GM19239 (cell line): ENCODE measurements around the gene LRSAM1.
"Not testable (repeated sequence)": the region's sequence is repeated elsewhere in the genome, so short reads cannot be mapped to it uniquely, and the experiment has no call there.

Experiments used
- DNase-seq: peaks from one replicate; pipeline ENCODE4 v3.0.0; 2011; ENCODE audit warnings: low spot score; ENCODE audit not compliant: insufficient read length
- FAIRE-seq: peaks from 2 replicates; lab custom pipeline; 2011; peaks lifted over from hg19 to GRCh38; lab: Jason Lieb, UNC

Gene LRSAM1

DNA sequence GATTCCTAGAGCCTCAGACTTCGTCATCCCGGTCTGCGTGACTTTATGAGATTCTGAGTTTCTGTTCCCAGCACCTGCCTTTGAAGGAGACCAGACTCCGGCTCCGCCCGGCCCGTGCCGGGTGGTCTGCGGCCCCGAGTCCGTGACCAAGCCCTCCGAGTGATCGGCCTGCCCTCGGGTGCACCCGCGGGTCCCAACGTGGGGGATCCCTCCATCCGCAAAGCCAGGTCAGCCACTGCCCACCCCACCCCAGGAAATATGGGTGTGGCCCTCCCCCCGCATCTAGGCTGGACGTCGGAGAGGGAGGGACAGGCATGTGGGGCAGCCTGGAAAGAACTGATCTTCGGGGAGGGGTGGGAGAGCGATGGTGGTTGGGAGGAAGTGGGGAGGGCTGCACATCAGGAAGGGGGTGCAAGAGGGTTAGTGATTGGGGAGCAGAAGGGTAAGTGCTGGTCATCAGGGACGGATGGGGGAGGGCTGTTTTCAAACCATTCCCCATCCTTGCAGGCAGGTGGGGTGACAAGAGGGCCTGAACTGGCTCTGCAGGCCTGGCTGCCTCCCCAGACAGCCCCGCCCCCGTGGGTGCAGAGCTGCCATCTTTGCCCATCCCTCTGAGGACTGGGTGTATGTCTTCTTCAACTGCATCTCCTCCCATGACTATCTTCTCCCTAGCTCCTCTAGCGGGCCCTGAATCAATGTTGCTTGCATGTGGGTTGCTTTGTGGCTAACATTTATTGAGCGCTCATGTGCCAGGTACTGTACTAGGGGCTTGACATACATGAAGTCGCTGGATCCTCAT is 747 bp downstream of the LRSAM1 start:
- DNase-seq = peak; percentile 36
- peak; percentile 70 for FAIRE-seq

DNA sequence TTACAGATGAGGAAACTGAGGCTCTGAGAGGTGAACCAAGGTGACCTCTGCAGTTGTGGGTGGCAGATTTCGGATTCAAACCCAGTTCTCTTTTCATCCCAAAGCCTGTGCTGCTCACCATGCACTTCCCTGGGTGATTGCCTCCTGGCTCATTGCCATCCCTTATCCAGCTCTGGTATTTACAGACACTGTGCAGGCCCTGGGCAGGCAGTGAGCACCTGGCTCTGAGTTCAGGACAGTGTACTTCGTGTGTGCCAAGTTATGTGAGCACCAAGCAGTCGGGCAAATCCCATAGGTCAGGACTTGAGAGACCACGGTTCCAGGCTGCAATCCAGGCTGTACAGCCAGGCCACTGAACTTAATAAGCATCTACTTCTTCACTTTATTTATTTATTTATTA is 1.4 kb downstream of the LRSAM1 start:
- FAIRE-seq = no peak

GRCh38 chr9:127455324-127455992 is 4.1 kb downstream of the LRSAM1 start:
- no peak for DNase-seq

More for the DNA sequence above, 1.4 kb downstream of the LRSAM1 start:
- no peak for DNase-seq

GRCh38 chr9:127457191-127457878 is 6.0 kb downstream of the LRSAM1 start:
- DNase-seq (no peak), FAIRE-seq (no peak)

More at GRCh38 chr9:127455324-127455992, 4.1 kb downstream of the LRSAM1 start:
- peak; percentile 35 for FAIRE-seq

DNA sequence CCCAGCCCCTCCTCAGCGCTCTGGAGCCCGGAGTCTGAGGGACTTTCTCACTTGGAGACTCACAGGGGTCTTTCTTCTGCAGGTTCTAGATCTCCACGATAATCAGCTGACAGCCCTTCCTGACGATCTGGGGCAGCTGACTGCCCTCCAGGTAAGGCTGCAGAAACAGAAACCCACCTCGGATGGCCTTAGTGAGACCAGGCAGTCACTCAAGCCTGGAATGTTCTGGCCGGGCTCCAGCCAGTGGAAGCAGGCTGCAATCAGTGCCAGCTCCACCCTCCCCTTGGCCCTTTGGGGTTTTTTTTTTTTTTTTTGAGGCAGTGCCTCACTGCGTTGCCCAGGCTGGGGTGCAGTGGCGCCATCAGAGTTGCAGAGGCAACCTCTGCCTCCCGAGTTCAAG is 7.6 kb downstream of the LRSAM1 start:
- FAIRE-seq = no peak
- no peak for DNase-seq

- no peak for DNase-seq
- FAIRE-seq = no peak
Measured at GRCh38 chr9:127463382-127463781, 12.1 kb downstream of the LRSAM1 start.

DNA sequence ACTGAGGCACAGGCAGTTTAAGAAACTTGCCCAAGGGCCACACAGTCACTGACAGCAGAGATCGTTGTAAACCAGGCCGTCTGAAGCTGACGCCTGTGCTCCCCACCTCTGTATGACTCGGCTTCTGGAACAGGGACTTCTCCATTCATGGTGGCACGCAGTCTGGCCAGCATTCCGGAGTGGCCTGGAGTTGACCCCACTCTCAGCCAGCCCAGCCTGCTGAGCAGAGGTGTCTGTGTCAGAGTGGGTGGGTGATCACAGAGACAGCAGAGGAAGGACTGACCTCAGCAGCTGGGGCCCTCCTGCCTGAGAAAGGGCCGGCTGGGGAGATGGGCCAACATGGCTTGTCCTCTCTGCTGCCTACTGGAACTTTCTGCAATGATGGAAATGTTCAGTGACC is 12.6 kb downstream of the LRSAM1 start:
- FAIRE-seq (no peak), DNase-seq (no peak)

- FAIRE-seq, DNase-seq: not testable (repeated sequence)
Measured at GRCh38 chr9:127466407-127466917, 15.2 kb downstream of the LRSAM1 start.

DNA sequence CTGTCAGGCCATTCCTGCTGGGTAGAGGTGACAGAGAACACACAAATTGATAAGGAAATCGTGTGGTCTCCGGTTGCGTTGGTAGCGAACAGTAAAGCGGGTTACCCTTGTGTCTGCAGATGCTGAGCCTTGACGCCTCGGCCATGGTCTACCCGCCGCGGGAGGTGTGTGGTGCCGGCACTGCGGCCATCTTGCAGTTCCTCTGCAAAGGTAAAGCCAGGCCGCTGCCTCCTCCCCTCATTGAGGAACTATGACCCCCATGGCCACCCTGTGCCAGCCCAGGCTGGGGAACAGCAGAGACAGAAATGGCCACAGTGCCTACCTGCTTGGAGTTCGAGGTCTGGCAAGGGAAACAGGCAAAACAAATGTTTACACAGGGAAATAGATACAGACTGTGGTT is 16.3 kb downstream of the LRSAM1 start:
- FAIRE-seq = no peak
- DNase-seq = no peak

DNA sequence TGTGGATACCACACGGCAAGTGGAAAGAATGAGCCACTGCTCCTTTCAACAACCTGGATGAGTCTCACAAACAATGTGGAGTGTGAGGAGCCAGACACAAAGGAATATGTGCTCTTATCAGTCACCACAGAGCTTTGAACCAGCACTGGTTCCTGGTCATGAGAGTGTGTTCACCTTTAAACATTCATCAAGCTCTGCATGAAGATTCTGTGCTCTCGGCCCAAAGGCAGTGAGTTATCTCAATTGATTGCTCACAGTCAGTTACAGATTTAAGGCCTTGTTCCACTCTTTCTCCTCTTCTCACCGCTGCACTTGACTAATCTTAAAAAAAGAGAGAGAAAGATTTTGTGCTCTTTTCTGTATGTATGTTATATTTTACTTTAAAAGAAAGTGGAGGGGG is 19.4 kb downstream of the LRSAM1 start:
- FAIRE-seq (no peak), DNase-seq (no peak)

DNA sequence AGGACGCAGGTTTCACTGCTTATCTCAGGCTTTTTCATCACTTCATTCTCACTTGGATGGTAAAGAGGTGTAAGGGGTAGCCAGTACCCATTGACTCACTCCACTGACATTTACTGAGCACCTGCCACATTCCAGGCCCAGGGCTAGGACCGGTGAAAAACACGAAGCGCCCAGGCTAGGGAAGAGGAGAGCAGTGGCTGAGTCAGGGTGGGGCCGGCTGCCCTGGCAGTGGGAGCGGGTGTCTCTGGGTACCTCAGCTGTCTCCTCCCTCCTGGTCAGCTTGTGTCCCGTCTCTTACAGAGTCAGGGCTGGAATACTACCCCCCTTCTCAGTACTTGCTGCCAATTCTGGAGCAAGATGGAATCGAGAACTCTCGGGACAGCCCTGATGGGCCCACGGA is 22.2 kb downstream of the LRSAM1 start:
- DNase-seq = no peak
- no peak for FAIRE-seq

- DNase-seq (no peak), FAIRE-seq (no peak)
Measured at GRCh38 chr9:127473932-127474331, 22.6 kb downstream of the LRSAM1 start.

GRCh38 chr9:127474592-127474991 is 23.3 kb downstream of the LRSAM1 start:
- FAIRE-seq (no peak), DNase-seq (no peak)

GRCh38 chr9:127479507-127480081 is 28.3 kb downstream of the LRSAM1 start:
- FAIRE-seq (no peak), DNase-seq (no peak)

DNA sequence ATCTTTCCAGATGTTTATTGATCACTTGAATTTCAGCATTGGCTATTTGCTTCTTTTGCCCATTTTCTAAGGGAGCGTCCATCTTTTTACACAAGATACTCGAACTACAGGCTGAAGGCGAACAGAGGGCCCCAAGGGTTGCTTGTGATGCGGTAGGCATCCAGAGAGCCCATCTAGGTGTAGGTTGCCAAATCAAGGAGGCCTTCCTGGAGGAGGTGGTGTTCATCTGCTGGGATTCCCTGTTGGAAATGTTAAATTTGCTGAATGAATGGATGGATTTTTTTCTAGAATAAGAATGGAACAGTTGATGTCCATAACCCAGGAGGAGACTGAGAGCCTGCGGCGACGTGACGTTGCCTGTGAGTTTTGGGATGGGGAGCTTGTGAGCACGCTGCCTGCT is 31.4 kb downstream of the LRSAM1 start:
- FAIRE-seq (no peak), DNase-seq (no peak)

DNA sequence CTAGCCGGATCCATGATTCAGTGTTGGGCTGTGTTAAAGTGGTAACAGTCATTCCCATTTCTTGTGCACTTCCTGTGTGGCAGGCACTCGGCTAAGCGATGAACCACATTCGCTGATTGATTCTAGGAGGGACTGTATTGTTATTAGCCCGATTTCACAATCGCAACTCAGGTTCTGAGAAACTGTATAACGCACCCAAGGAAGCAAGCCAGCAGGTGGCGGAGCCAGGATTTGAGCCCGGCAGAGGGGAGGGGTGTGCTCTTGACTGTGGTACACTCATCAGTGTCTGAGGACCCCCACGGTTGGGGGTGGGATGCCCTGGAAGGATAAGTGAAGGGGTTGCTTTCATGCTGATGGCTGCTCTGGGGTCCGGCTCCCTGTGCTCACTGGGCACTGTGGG is 34.7 kb downstream of the LRSAM1 start:
- FAIRE-seq = no peak
- no peak for DNase-seq

DNA sequence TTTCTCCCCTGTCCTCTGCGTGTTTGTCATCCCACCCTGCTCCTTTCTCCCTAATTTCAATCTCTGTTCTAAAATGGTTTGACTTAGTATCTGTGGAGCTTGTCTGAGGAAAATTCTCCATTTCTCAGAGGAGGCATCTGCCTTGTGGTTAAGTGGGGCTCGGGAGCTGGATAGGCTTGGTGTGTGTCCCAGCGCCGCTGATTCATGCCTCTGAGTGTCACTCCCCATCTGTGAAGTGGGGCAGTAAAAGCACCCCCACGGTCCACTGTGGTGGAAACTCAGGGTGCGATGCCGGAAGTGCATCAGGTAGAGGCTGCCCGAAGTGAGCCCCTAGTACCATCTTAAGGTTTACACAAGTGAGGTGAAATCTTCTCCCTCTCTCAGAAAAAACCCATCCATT is 37.6 kb downstream of the LRSAM1 start:
- DNase-seq = no peak
- FAIRE-seq = no peak

DNA sequence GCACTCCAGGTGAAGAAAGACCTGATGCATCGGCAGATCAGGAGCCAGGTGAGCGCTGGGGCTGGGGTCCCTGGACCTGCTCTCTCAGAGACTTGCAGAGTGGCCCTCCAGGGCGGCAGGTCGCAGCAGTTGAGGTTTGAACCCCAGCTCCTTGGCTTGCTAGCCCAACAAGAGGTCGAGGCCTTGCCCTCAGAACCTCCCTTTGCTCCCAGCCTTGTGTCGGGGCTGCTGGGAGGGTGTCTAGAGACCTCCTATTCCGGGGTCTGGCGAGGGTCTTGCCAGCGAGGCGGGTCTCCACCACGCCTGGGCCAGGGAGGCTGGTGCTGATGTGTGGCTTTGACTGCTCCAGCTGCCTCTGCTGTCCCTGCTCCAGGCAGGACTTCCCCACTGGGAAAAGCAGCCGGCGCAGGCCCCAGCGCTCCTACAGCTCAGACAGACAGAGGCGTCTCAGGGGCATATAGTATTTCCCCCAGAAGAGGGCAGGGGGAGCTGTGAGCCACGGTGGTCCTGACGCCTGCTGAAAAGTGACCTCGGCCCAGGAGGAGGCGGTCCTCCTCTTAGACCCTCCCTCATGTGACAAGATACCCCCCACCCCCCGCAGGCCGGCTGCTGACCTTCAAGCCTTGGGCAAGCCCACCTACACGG is 38.3 kb downstream of the LRSAM1 start:
- no peak for FAIRE-seq
- DNase-seq = no peak

DNA sequence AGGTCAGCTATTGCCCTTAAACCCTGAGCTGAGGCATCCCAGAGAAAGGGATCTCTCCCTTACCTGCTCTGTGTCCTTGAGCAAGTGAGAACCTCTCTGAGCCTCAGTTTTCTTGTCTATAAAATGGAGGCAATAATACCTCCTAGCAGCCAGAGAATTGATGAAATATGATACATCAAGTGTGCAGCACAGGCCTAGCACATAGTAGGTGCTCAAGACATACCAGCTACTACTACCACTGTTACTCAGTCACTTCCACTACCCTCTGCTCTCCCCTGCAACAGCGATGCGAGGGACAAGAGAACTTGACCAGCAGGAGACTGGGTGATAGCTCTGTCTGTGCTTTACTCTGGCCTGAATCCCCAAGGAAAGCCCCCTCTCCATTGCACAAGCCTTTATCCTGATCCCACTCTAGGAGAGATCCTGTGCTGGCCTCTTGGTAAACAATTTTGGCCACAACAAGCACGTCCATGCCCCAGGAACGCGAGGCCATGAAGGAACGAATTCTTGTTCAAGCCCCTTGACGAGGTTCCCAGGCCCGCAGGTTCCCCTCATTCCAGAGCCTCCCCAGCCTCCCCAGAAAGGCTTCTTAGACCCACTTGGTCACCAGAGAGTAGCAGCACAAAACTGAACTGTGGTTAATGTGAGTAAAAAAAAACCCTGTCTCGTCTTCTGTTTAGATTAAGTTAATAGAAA is 39.4 kb downstream of the LRSAM1 start:
- no peak for DNase-seq
- FAIRE-seq = no peak

- DNase-seq (no peak), FAIRE-seq (no peak)
Measured at GRCh38 chr9:127491516-127491915, 40.2 kb downstream of the LRSAM1 start.
